NCI-H146 treated with DMSO at 0.1 percent for 48 hours (cell line): ENCODE data around the gene CLEC2B.
"Not testable (repeated sequence)": the region's sequence is repeated elsewhere in the genome, so short reads cannot be mapped to it uniquely, and the experiment has no call there.

Source experiments
- DNase-seq: peaks from one replicate; lab custom pipeline; 2025; ENCODE audit not compliant: unreplicated experiment; lab: John Stamatoyannopoulos, UW

The CLEC2B gene

DNA sequence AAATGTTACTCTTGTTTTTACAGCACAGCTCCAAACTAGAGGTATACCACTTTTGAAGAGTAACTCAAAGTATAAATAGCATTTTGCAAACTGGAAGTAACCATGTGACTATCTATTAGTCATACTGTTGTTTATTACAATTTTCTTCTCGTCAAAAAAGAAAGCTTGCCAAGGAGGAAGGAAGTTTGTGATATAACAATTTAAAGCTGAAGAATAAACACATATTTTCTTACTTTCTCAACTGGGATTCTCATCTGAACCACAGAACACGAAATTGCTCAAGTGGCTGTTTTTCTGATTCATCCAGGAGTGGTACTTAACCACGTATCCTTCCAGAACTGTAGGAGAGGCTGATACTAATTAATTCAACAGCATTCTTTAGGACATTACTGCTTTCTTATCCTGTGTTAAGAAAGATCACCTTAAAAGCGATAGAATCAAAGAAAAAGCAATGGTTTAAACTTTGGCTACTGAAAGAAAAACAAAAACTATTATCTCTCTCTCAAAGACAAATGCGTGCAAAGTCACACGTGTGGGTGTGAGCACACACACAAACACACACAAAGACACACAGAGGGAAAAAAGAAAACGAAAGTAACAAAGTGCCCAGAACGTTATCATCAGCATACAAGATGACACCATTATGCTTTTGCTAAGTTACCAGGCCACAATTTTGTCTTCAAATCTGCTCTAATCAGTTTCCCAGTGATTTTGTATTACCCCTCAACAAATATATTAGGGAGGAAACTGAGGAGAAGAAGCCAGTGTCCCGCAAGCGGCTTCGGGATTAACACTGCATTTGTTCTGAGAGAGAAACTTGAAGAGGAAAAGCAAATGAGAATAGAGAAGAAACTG lies at the start of gene CLEC2B:
Gene CLEC2B (minus strand): TSS at position 48 of the 855 bp plus-strand sequence.
- DNase-seq = no peak

DNA sequence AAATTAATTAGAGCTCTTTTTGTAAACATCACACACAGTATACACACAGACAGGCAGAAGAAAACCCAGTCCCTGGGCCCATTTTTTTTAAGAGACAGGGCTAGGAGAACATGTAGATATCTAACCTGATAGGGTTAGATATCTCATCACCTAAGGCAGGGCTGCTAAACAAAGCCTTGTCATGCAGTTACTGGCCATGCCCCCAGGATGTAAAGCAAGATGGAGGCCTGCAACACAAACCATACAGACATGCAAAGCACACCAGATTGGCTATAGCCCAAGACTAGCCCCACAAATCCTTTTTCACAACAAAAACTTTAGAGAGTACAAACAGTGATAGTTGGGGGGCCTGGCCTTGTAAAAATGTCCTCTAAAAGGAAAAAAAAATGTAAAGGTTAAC lies 42.6 kb upstream of the CLEC2B start:
- DNase-seq = no peak

DNA sequence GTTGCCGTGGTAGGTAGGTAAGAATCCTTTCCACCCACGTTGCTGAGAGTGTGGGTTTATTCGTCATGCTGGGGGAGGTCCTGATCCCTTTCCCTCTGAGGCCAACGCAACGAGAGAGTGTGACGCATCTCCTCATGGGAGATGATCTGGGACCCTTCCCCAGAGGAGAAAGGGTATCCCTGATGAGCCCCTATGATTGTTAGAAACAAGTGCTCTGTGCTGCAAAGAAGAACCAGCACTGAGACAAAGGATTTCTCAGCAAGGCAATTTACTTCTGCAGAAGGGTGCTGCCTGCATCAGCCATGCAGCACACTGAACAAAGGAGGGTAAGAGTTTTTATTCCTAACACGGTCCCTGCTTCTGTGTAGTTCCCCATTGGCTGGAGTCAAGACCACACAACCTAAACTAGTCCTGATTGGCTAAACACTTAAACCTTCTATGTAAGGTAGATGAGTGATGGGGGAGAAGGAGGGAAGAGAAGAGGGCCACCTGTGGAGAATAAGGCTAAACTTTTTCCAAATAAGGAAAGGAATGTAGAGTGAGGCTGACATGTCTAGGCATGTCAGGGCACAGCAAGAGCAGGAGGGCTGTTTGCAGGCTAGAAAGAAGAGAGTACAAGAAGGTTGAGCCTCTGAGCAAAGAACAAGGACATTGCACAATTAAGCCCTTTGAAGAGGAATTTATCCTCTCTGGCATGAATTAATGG lies 41.7 kb upstream of the CLEC2B start:
- no peak for DNase-seq

DNA sequence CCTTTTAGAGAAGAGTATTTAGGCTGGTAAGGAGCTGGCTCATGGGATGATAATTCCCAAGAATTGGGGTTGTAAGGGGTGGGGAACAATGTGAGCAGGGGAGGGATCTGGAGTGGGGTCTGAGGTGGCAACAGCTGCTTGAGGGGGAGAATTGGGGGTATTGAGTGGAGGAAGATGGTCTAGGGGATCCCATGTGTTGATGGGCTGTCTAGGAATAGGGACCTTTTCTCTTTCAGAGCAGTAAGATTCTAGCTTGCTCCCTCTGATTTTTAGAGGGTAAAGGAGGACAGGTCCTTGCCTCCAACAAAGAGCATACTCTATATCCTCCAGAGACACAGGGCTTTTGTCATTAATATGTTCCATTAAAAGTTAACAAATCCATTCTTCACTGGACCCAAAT lies 40.6 kb upstream of the CLEC2B start:
- DNase-seq = no peak

DNA sequence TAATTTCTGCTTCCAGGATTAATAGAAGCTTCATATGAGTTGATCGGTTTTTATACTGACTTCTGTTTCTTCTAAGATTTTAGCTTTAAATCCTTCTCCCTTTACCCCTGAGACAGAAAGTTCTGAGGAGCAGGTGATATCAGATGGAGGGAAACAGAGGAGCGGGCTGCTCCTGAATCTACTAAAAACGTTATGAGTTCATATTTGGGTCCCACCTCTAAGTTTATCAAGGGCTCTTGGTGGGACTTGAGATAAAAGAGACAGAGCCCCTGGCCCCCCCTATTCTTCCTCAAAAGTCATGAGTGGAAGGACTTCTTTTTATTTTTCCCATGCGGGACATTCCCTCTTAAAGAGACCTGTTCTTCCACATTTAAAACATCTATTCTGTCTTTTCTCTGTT lies 39.2 kb upstream of the CLEC2B start:
- no peak for DNase-seq

DNA sequence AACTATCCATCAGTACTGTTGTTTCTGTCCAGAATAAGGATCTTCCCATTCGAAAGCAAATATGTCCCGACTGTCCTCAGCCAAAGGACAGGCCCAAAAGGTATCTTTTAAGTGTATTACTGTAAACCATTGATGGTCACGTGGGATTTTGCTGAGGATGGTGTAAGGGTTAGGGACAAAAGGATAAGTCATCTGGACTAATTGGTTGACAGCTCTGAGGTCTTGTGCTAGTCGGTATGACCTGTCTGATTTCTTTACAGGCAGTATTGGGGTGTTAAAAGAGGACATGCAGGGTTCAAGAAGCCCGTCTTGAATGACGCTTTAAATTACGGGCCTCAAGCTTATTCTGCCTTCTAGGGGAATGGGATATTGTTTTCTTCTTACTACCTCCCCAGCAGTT lies 38.6 kb upstream of the CLEC2B start:
- no peak for DNase-seq

DNA sequence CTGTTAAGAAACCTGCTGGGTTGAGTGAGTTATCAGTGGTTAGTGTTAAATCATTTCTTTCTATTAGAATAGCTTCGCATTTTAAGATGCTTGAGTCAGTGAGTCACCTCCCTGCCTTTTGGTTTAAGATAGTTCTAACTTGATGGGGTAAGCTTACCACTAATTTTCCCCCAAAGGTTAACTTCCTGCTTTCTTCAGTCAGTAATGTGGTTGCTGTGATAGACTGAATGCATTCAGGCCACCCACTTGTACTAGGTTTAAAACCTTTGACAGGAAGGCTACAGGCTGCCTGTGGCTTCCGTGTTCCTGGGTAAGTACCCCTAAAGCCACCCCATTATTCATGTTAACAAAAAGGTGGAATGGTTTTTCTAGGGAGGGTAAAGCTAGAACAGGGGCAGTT lies 37.7 kb upstream of the CLEC2B start:
- DNase-seq = no peak

DNA sequence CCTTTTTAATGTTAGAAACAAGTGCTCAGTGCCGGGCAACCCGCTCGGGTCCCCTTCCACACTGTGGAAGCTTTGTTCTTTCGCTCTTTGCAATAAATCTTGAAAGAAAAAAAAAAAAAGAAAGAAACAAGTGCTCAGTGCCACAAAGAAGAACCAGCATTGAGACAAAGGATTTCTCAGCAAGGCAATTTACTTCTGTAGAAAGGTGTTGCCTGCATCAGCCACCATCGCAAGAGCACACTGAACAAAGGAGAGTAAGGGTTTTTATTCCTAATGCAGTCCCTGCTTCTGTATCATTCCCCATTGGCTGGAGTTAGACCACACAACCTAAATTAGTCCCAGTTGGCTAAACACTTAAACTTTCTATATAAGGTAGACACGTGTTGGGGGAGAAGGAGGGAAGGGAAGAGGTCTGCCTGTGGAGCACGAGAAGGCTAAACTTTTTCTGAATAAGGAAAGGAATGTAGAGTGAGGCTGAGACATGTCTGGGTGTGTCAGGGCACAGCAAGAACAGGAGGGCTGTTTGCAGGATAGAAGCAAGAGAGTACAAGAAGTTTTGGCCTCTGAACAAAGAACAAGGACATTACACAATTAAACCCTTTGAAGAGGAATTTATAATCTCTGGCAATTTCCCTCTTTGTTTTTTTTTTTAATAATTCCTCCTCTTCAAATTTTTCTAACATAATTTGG lies 33.5 kb upstream of the CLEC2B start:
- DNase-seq = no peak

DNA sequence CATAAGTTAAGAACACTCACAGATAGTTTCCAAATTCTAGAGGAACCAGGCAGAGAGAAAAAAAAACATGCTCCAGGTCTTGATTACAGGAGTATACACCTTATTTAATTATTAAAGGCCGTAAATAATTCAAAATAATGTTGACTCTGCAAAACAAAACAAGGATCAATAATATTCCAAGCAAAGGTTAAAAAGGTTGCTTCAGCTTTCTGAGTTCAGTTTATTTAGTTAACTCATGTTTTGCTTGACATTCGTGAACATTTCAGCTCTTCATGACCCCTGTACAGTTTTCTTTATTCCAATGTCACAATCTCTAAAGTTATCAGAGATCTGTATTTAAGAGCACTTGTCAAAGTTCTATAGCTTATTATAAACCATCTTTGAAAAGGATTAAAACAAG lies 31.8 kb upstream of the CLEC2B start:
- DNase-seq = no peak

DNA sequence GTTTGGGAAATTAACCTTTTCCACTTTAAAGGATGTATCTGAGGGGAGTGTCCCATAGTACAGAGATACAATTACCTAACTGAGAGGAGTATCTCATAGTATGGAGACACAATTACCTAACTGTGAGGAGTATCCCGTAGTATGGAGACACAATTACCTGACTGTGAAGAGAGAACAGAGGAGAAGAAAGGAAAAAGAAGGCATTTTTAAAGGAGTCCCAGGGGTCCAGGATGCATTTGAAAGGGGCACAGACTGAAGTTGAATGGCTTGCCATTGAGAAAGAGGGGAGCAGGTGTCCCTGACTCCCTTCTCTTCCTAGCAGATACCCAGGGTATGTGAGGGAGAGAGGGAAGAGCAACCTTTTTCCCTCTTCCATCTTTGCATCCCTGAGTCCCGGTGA lies 30.1 kb upstream of the CLEC2B start:
- DNase-seq = no peak

DNA sequence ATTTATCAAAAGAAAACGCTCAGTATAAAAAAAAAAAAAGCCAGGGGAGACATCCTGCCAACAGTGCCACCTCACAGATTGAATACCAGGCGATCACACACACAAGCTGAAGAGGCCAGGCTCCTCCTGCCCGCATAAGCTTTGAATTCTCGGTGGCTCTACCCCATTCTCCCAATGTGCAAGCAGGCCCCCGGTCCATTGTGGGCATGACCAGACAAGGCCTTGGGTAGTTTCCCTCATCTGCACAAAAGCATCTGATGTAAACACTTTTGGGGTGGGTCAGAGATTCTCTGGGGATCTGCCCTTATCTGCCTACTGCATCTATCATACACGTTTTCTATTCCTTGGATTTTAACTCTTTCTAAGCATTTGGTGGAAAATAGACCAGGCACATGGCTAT lies 28.4 kb upstream of the CLEC2B start:
- no peak for DNase-seq

DNA sequence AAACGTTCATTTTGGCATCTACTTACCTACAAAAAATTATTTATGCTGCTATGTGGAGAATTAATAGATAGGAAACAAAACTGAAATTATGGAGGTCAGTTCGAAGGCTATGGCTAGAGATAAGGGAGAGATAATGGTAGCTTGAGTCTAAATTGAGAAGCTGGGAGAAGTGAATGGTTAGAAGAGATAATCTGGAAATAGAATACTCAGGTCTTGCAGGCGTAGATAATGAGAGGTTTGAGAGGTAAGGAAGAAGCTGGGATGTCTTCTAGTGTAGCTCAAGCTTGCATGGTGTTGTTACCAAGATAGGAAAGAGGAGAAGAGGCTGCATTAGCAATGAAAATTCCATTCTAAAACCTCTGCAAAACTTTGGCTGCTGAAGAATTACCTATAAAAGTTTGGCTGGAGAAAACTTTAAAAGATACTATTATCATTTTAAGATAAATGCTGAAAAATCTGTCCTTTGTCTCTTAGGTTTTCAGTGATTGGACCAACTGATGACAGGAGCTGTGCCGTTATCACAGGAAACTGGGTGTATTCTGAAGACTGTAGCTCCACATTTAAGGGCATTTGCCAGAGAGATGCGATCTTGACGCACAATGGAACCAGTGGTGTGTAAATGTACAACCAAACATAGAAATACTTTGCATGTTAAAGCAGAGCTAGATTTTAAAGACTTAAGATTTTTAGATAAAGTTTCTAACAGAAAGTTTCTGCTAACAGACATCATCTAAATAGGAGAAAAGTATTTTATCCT lies 26.2 kb upstream of the CLEC2B start:
- DNase-seq = no peak

DNA sequence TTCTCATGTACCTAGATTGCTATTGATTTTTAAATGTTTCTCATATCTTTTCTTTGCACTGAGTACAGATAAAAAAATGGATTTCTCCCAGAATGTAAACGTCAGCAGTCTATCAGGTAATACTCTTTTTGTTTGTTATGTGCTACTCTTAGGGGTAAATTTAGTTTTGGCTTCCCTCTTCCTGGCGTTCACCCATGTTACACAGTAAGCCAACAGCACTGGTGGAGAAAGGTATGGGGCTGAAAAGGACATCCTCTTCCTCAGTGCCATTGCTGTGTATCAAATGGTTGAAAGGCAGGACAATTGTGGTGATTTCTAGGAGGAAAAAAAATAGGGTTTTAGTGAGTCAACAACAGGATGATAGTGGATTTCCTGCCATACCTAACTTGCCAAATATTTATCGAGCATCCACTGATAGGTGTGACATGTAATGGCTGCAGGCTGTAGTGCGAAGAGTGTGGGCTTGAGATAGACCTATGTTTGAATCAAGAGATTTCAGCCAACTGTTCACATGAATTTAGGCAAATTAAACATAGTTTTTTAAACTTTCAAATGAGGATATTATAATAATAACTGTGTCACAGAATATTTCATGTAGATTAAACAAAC lies 19.6 kb upstream of the CLEC2B start:
- DNase-seq = no peak

DNA sequence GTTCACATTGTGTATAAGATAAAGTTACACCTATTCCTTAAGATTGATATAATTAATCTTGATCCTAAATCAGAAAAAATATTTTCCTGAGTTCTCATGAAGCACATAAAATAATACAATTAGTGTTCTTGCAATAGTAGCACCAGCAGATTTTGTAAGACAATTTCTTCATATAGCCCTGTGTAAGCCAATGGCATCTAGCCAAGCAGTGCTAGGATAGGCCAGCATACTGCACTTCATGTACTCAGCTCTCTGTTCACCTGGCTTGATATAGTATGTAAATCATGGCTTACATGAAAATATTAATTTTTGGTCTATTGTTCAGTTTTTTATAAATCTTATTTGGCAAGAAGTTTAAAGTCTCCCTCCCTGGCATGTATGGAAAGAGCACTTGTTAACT lies 14.0 kb upstream of the CLEC2B start:
- DNase-seq = no peak

DNA sequence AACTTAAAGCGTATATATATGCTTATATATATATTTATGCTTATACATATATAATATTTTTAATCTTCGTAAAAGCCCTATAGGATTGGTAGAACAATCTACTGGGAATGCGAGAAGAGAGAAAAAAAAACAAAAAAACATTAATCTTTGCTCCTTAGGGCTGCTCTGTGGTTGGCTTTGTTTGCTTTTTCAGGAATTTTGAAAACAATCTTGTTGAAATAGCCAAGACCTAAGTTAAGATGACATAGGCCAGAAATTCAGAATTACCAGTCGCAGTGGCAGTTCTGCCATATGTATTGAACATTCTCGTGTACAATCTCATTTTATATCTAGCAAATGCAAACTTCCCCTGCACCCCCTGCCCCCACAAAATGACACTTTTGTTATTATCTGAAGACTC lies 12.8 kb upstream of the CLEC2B start:
- no peak for DNase-seq

DNA sequence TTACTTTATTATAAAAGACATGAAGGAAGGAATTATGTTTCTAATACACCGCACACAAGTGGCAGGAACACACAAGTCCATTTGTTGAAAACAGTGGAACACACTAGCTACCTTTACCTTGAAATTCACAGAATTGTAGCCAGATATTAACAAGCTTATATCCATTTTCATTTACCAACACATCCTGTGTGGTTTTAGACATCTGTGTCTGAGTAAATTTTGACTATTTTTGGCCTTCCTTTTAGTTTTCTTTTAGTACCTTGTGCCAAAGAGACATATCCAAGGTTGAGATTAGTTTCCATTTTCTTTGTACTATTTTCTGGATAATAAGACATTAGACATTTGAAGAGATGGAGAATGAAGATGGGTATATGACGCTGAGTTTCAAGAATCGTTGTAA lies 12.1 kb upstream of the CLEC2B start, which contains the start of gene KLRF2:
Gene KLRF2 (plus strand): TSS at position 244 of the 400 bp plus-strand sequence. CDS start 107 bp downstream, at position 351.
- DNase-seq = no peak

DNA sequence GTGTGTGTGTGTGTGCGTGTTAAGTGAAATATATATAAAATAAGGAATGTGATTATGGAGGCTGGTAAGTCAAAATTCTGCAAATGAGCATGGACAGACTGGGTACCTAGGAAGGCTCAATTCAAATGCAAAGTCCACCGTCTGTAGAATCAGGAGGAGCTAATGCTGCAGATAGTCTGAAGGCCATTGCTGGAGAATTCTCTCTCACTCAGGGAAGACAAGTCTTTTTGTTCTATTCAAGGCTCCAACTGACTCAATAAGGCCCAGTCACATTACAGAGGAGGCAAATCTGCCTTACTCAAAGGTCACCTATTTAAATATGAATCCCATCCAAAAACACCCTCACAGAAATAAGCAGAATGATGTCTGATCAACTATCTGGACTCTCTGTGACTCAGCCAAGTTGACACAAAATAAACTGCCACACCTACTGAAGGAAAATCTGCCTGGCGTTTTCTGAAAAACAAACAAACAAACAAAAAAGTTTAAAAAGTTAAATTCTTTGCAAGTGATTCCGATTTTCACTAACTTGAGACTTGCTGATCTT lies 11.5 kb upstream of the CLEC2B start:
- DNase-seq = no peak

DNA sequence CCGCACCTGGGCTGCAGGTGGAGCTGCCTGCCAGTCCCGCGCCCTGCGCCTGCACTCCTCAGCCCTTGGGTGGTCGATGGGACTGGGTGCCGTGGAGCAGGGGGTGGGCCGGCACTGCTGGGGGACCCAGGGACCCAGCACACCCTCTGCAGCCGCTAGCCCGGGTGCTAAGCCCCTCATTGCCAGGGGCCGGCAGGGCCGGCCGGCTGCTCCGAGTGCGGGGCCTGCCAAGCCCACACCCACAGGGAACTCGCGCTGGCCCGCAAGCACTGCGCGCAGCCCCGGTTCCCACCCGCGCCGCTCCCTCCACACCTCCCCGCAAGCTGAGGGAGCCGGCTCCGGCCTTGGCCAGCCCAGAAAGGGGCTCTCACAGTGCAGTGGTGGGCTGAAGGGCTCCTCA lies 7.0 kb upstream of the CLEC2B start:
- DNase-seq = not testable (repeated sequence)

DNA sequence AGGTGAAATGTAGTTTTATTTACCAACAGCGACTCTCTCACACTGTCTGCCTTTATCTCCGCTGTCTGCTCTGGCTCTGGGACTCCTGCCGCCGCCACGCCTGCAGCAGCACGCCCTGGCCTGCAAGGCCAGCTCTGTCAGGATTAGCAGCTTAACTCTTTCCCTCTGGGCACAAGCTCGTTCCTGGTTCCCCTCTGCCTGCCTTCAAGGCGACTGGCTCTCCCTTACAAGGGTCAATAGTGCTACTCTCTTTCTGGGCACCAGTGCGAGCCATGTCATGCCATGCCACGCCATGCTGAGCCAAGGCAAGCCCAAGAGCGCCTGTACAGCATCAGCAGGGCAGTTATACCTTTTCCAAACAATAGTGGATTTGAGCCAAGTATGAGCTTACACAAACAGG lies 3.6 kb upstream of the CLEC2B start:
- DNase-seq = no peak

DNA sequence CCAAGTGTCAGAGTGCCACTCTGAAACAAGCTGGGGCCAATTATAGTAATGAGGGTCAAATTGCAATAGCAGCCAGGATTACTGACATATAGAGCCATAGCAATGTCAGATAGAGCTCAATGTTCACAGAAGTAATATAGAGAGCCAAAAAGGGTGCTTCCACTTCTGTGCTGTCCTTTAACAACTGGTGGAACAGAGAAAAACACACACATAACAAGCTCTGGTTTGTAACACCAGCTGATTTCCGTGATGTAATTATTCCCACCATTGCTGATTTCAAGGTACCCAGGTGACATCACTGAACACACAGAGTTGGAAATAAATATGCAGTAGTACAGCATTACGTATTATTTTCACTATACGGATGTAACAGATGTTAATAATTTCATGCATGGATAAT lies 3.0 kb upstream of the CLEC2B start:
- DNase-seq = no peak
